Common myeloid progenitor, CD34-positive (primary cell): ENCODE results near the gene NR2C2.
A peak's percentile ranks its signal among the peaks of the same experiment; 100 is the strongest.

Source experiments
- CTCF ChIA-PET: fragments of 350-600 bp; sonication (Branson Sonifier 250); formaldehyde crosslinking; loops from one replicate; lab custom pipeline; 2021; ENCODE audit warnings: antibody characterized with exemption; lab: Charles Lee
- POLR2A ChIA-PET: fragments of 350-600 bp; sonication (Branson Sonifier 250); formaldehyde crosslinking; loops from one replicate; lab custom pipeline; 2021; ENCODE audit warnings: antibody characterized with exemption; lab: Charles Lee
- DNase-seq, 3 donors: peaks; one replicate each; pipeline versions ENCODE4 v3.0.0 to v3.0.0-alpha.2; 2013
- H3K27ac ChIP-seq, 2 experiments: 1 replicate in 1 of 2; 2 replicates in 1 of 2; pipeline ENCODE4 v1.7.0; 2013; ENCODE audit warnings: inconsistent platforms in 2 of 2, low read length in 2 of 2, mild to moderate bottlenecking in 2 of 2, low read depth in 1 of 2, moderate library complexity in 1 of 2; ENCODE audit not compliant: severe bottlenecking in 2 of 2, insufficient read depth in 1 of 2, poor library complexity in 1 of 2
- H3K27me3 ChIP-seq, 5 experiments: replicated peaks in 2 of 5; 1 replicate in 3 of 5; 2 replicates in 2 of 5; pipeline versions ENCODE4 v1.6.1 to v1.7.0; 2013; ENCODE audit warnings: low read length in 4 of 5, mild to moderate bottlenecking in 2 of 5, moderate library complexity in 2 of 5, inconsistent platforms in 1 of 5; ENCODE audit not compliant: insufficient read depth in 5 of 5, control insufficient read depth in 4 of 5
- H3K36me3 ChIP-seq, 4 experiments: 1 replicate in 2 of 4; 2 replicates in 2 of 4; pipeline versions ENCODE4 v1.6.1 to v1.7.0; 2013; ENCODE audit warnings: low read length in 3 of 4, control low read depth in 1 of 4, mild to moderate bottlenecking in 1 of 4; ENCODE audit not compliant: control insufficient read depth in 4 of 4, insufficient read depth in 4 of 4
- H3K4me1 ChIP-seq, 4 experiments: 1 replicate in 3 of 4; 2 replicates in 1 of 4; pipeline versions ENCODE4 v1.6.1 to v1.7.1; 2013; ENCODE audit warnings: low read length in 3 of 4, mild to moderate bottlenecking in 3 of 4, control low read depth in 1 of 4, inconsistent platforms in 1 of 4, moderate library complexity in 1 of 4; ENCODE audit not compliant: control insufficient read depth in 4 of 4, insufficient read depth in 4 of 4; ENCODE audit errors: control extremely low read depth in 1 of 4
- H3K4me3 ChIP-seq, 7 experiments: 1 replicate in 4 of 7; 2 replicates in 3 of 7; pipeline versions ENCODE4 v1.5.1 to v1.7.0; 2013; ENCODE audit warnings: mild to moderate bottlenecking in 7 of 7, low read length in 6 of 7, moderate library complexity in 6 of 7, inconsistent platforms in 2 of 7, low read depth in 2 of 7, control low read depth in 1 of 7; ENCODE audit not compliant: insufficient read depth in 4 of 7, control insufficient read depth in 1 of 7; ENCODE audit errors: extremely low read depth in 1 of 7
- H3K9me3 ChIP-seq, 5 experiments: 1 replicate in 4 of 5; 2 replicates in 1 of 5; pipeline versions ENCODE4 v1.6.1 to v1.7.1; 2013; ENCODE audit warnings: low read length in 4 of 5, mild to moderate bottlenecking in 2 of 5, inconsistent platforms in 1 of 5, low read depth in 1 of 5, moderate library complexity in 1 of 5; ENCODE audit not compliant: control insufficient read depth in 4 of 5, insufficient read depth in 2 of 5; ENCODE audit errors: control extremely low read depth in 1 of 5
- WGBS: methylation state at CpG from one replicate; pipeline ENCODE4 v1.1.5; 2013; ENCODE audit not compliant: insufficient coverage; 5-methylcytosine and 5-hydroxymethylcytosine counted together

The NR2C2 gene

GRCh38 chr3:14929310-14930074, 17.9 kb upstream of the NR2C2 start:
- peak in 1 of 3 donors; percentile 36 for DNase-seq
- POLR2A ChIA-PET, result interaction anchor here (0.5 kb wide), 1 partner anchor 12 kb away, joined by 3 read pairs; no protein-coding TSS in a partner anchor
- Histone ChIP-seq H3K9me3 (no peaks in the 10 kb centered on the region), H3K27me3 (no peaks in the 10 kb centered on the region), H3K4me3 (no peak overlapping the region), H3K36me3 (peaks cover 0 to 50% (median 5%) of the 10 kb centered on the region in 4 experiments), H3K4me1 (peaks cover 0 to 3% (median 0%) of the 10 kb centered on the region in 4 experiments), H3K27ac (no peak overlapping the region)
- WGBS, result no CpG with 5 or more reads among the region's 2 CpGs
- CTCF ChIA-PET, result interaction anchor here (1.0 to 1.3 kb wide), 2 partner anchors 8 to 11 kb away, joined by 3 read pairs; no protein-coding TSS in a partner anchor

- H3K27ac ChIP-seq, result no peak overlapping the region
- WGBS, result 100% methylated on average over 6 of the region's 7 CpGs
- no peak for DNase-seq
- ChIA-PET CTCF (interaction anchor here (0.9 to 2.0 kb wide), 4 partner anchors 10 to 140 kb away, joined by 3 to 8 read pairs (median 4); no protein-coding TSS in a partner anchor), POLR2A (no interaction called here)
- peaks cover 0 to 44% (median 6%) of the 10 kb centered on the region in 4 experiments for H3K36me3 ChIP-seq
- H3K4me3 ChIP-seq, result no peak overlapping the region
- no peaks in the 10 kb centered on the region for H3K9me3 ChIP-seq
- H3K4me1 ChIP-seq, result peaks cover 0 to 3% (median 0%) of the 10 kb centered on the region in 4 experiments
- no peaks in the 10 kb centered on the region for H3K27me3 ChIP-seq
Measured at GRCh38 chr3:14933820-14934425, 13.5 kb upstream of the NR2C2 start.

GRCh38 chr3:14935592-14936345, 11.6 kb upstream of the NR2C2 start:
- CTCF ChIA-PET, result interaction anchor here (0.7 kb wide), 1 partner anchor 15 kb away, joined by 3 read pairs; no protein-coding TSS in a partner anchor
- Histone ChIP-seq H3K4me1 (peaks cover 0 to 2% (median 0%) of the 10 kb centered on the region in 4 experiments), H3K27me3 (no peaks in the 10 kb centered on the region), H3K9me3 (no peaks in the 10 kb centered on the region), H3K4me3 (no peak overlapping the region), H3K27ac (no peak overlapping the region), H3K36me3 (peaks cover 0 to 37% (median 6%) of the 10 kb centered on the region in 4 experiments)
- whole genome bisulfite sequencing, result 98% methylated on average over 6 of the region's 6 CpGs
- POLR2A ChIA-PET, result no interaction called here
- no peak for DNase-seq

- Histone ChIP-seq H3K27me3 (no peaks in the 10 kb centered on the region), H3K9me3 (no peaks in the 10 kb centered on the region), H3K27ac (no peak overlapping the region), H3K4me3 (no peak overlapping the region), H3K4me1 (peaks cover 0 to 2% (median 0%) of the 10 kb centered on the region in 4 experiments), H3K36me3 (peaks cover 2 to 40% (median 10%) of the 10 kb centered on the region in 4 experiments)
- 84% methylated on average over 4 of the region's 4 CpGs for WGBS
- POLR2A ChIA-PET, result no interaction called here
- CTCF ChIA-PET, result interaction anchor here (0.6 to 1.9 kb wide), 3 partner anchors 12 to 203 kb away, joined by 3 to 6 read pairs (median 4); no protein-coding TSS in a partner anchor
- DNase-seq, result no peak
Measured at GRCh38 chr3:14938954-14939353, 8.4 kb upstream of the NR2C2 start.

GRCh38 chr3:14941871-14942270, 5.5 kb upstream of the NR2C2 start:
- H3K27me3 ChIP-seq, result no peaks in the 10 kb centered on the region
- H3K27ac ChIP-seq, result no peak overlapping the region
- peaks cover 6 to 14% (median 11%) of the 10 kb centered on the region in 4 experiments for H3K4me1 ChIP-seq
- peaks cover 5 to 35% (median 21%) of the 10 kb centered on the region in 4 experiments for H3K36me3 ChIP-seq
- no peak for DNase-seq
- H3K9me3 ChIP-seq, result no peaks in the 10 kb centered on the region
- POLR2A ChIA-PET, result no interaction called here
- no peak overlapping the region for H3K4me3 ChIP-seq
- WGBS, result 100% methylated on average over 1 of the region's 1 CpG
- CTCF ChIA-PET, result interaction anchor here (0.6 to 1.4 kb wide), 4 partner anchors 9 to 532 kb away, joined by 3 read pairs; no protein-coding TSS in a partner anchor

- no peaks in the 10 kb centered on the region for H3K9me3 ChIP-seq
- ChIA-PET CTCF (interaction anchor here (1.4 to 2.1 kb wide), 2 partner anchors 11 to 17 kb away, joined by 3 to 6 read pairs; no protein-coding TSS in a partner anchor), POLR2A (no interaction called here)
Measured at GRCh38 chr3:14943042-14943441, 4.3 kb upstream of the NR2C2 start.

More at GRCh38 chr3:14943042-14943441, 4.3 kb upstream of the NR2C2 start:
- Histone ChIP-seq H3K27me3 (no peaks in the 10 kb centered on the region), H3K27ac (no peak overlapping the region), H3K4me1 (peaks cover 6 to 14% (median 11%) of the 10 kb centered on the region in 4 experiments), H3K36me3 (peaks cover 5 to 32% (median 20%) of the 10 kb centered on the region in 4 experiments), H3K4me3 (no peak overlapping the region)
- no peak for DNase-seq
